Mesenchymal stem cell (in vitro differentiated cells and primary cell): ENCODE results near the gene PTPRE.

ENCODE experiments used
- DNase-seq: peaks from one replicate; pipeline ENCODE4 v3.0.0-alpha.2; 2013
- H2AFZ ChIP-seq: one replicate; pipeline ENCODE4 v1.6.1; 2013; ENCODE audit warnings: low read depth, mild to moderate bottlenecking, control low read depth, inconsistent platforms, low read length, moderate library complexity
- H2AK5ac ChIP-seq: 2 replicates; pipeline ENCODE4 v1.6.1; 2013; ENCODE audit warnings: low read length, moderate library complexity, mild to moderate bottlenecking, inconsistent platforms; ENCODE audit not compliant: severe bottlenecking
- H2BK120ac ChIP-seq: one replicate; pipeline ENCODE4 v1.6.1; 2013; ENCODE audit warnings: low read depth, mild to moderate bottlenecking, inconsistent platforms, low read length, moderate library complexity
- H2BK12ac ChIP-seq, 2 experiments: one replicate each; pipeline ENCODE4 v1.6.1; 2013; ENCODE audit warnings: inconsistent platforms in 2 of 2, low read length in 2 of 2, mild to moderate bottlenecking in 2 of 2, moderate library complexity in 2 of 2, control low read depth in 1 of 2
- H2BK15ac ChIP-seq: one replicate; pipeline ENCODE4 v1.6.1; 2013; ENCODE audit warnings: mild to moderate bottlenecking, low read depth, inconsistent platforms; ENCODE audit not compliant: poor library complexity, severe bottlenecking
- H2BK5ac ChIP-seq: 2 replicates; pipeline ENCODE4 v1.6.1; 2013; ENCODE audit warnings: low read depth, mild to moderate bottlenecking, low read length, control low read depth, inconsistent platforms; ENCODE audit not compliant: poor library complexity, severe bottlenecking
- H3K14ac ChIP-seq, 2 experiments: one replicate each; pipeline ENCODE4 v1.6.1; 2013; ENCODE audit warnings: inconsistent platforms in 2 of 2, low read length in 2 of 2, control low read depth in 1 of 2, mild to moderate bottlenecking in 1 of 2, moderate library complexity in 1 of 2
- H3K18ac ChIP-seq, 2 experiments: one replicate each; pipeline ENCODE4 v1.6.1; 2013; ENCODE audit warnings: inconsistent platforms in 2 of 2, low read length in 2 of 2, control low read depth in 1 of 2, low read depth in 1 of 2, mild to moderate bottlenecking in 1 of 2
- H3K23ac ChIP-seq, 2 experiments: one replicate each; pipeline ENCODE4 v1.6.1; 2013; ENCODE audit warnings: inconsistent platforms in 2 of 2, low read length in 2 of 2, mild to moderate bottlenecking in 2 of 2, moderate library complexity in 2 of 2, control low read depth in 1 of 2
- H3K27ac ChIP-seq: 2 replicates; pipeline ENCODE4 v1.5.1; 2013; ENCODE audit warnings: mild to moderate bottlenecking, moderate library complexity, low read length, control low read depth, inconsistent platforms; ENCODE audit not compliant: poor library complexity, severe bottlenecking
- H3K27me3 ChIP-seq, 2 experiments: 2 replicates each; pipeline versions ENCODE4 v1.6.1 to v1.7.0; 2013; ENCODE audit warnings: low read length in 2 of 2, mild to moderate bottlenecking in 2 of 2, moderate library complexity in 2 of 2, control low read depth in 1 of 2, inconsistent platforms in 1 of 2; ENCODE audit not compliant: control insufficient read depth in 1 of 2, insufficient read depth in 1 of 2
- H3K36me3 ChIP-seq, 2 experiments: 2 replicates each; pipeline versions ENCODE4 v1.6.1 to v1.7.0; 2013; ENCODE audit warnings: low read length in 2 of 2, control low read depth in 1 of 2, inconsistent platforms in 1 of 2, low read depth in 1 of 2, mild to moderate bottlenecking in 1 of 2; ENCODE audit not compliant: insufficient read depth in 2 of 2, control insufficient read depth in 1 of 2
- H3K4ac ChIP-seq, 2 experiments: one replicate each; pipeline ENCODE4 v1.6.1; 2013; ENCODE audit warnings: inconsistent platforms in 2 of 2, low read length in 2 of 2, mild to moderate bottlenecking in 2 of 2, moderate library complexity in 2 of 2, control low read depth in 1 of 2, low read depth in 1 of 2
- H3K4me1 ChIP-seq: 2 replicates; pipeline ENCODE4 v1.6.1; 2013; ENCODE audit warnings: low read depth, low read length, control low read depth; ENCODE audit not compliant: control insufficient read depth, insufficient read depth
- H3K4me2 ChIP-seq: 2 replicates; pipeline ENCODE4 v1.6.1; 2013; ENCODE audit warnings: low read length, mild to moderate bottlenecking, inconsistent platforms; ENCODE audit not compliant: poor library complexity, severe bottlenecking
- H3K4me3 ChIP-seq, 2 experiments: 2 replicates each; pipeline versions ENCODE4 v1.5.1 to v1.7.0; 2013; ENCODE audit warnings: low read length in 2 of 2, mild to moderate bottlenecking in 2 of 2, control low read depth in 1 of 2, low read depth in 1 of 2; ENCODE audit not compliant: insufficient read depth in 1 of 2
- H3K79me1 ChIP-seq: replicated peaks from 2 replicates; pipeline ENCODE4 v1.6.1; 2013; ENCODE audit warnings: mild to moderate bottlenecking, control low read depth, low read length, inconsistent platforms; ENCODE audit not compliant: poor library complexity, severe bottlenecking
- H3K9ac ChIP-seq: 2 replicates; pipeline ENCODE4 v1.7.0; 2013; ENCODE audit warnings: mild to moderate bottlenecking, low read length, moderate library complexity
- H3K9me3 ChIP-seq: 2 replicates; pipeline ENCODE4 v1.7.0; 2013; ENCODE audit warnings: mild to moderate bottlenecking, low read length; ENCODE audit not compliant: control insufficient read depth
- H4K8ac ChIP-seq: one replicate; pipeline ENCODE4 v1.6.1; 2013; ENCODE audit warnings: inconsistent platforms, mild to moderate bottlenecking, low read length, moderate library complexity
- H4K91ac ChIP-seq: one replicate; pipeline ENCODE4 v1.6.1; 2013; ENCODE audit warnings: mild to moderate bottlenecking, low read length, inconsistent platforms
- WGBS: methylation state at CpG from one replicate; pipeline ENCODE4 v1.1.7; 2013; ENCODE audit warnings: mixed read lengths; 5-methylcytosine and 5-hydroxymethylcytosine counted together

PTPRE gene

GRCh38 chr10:128123846-128124245 lies 216.9 kb downstream of the PTPRE start:
- no peak overlapping the region for H4K91ac ChIP-seq
- H2BK12ac ChIP-seq: no peak overlapping the region
- no peak overlapping the region for H2AK5ac ChIP-seq
- no peak overlapping the region for H2BK15ac ChIP-seq
- no peak overlapping the region for H2AFZ ChIP-seq
- H3K23ac ChIP-seq: no peak overlapping the region
- H3K27me3 ChIP-seq: no peaks in the 10 kb centered on the region
- no peak overlapping the region for H3K27ac ChIP-seq
- H3K36me3 ChIP-seq: peaks cover 0 to 3% of the 10 kb centered on the region in 2 experiments
- no peak overlapping the region for H4K8ac ChIP-seq
- H3K14ac ChIP-seq: no peak overlapping the region
- peaks cover 16% of the 10 kb centered on the region for H3K4me1 ChIP-seq
- no peaks in the 10 kb centered on the region for H3K9me3 ChIP-seq
- no peak overlapping the region for H3K9ac ChIP-seq
- DNase-seq: no peak
- no peak overlapping the region for H3K18ac ChIP-seq
- H3K4me2 ChIP-seq: no peak overlapping the region
- H3K79me1 ChIP-seq: peaks cover 9% of the 10 kb centered on the region
- H3K4ac ChIP-seq: no peak overlapping the region
- H3K4me3 ChIP-seq: no peak overlapping the region
- H2BK120ac ChIP-seq: no peak overlapping the region
- H2BK5ac ChIP-seq: no peak overlapping the region

- Histone ChIP-seq H2AFZ (no peak overlapping the region), H2BK12ac (no peak overlapping the region), H3K14ac (no peak overlapping the region), H3K27ac (no peak overlapping the region), H2BK15ac (no peak overlapping the region), H3K4me1 (peaks cover 16% of the 10 kb centered on the region), H2BK120ac (no peak overlapping the region), H2AK5ac (no peak overlapping the region), H3K36me3 (peaks cover 0 to 3% of the 10 kb centered on the region in 2 experiments), H3K4ac (no peak overlapping the region), H3K9me3 (no peaks in the 10 kb centered on the region), H4K8ac (peak overlapping the region; percentile 19), H4K91ac (peak overlapping the region; percentile 11), H3K18ac (no peak overlapping the region), H3K4me2 (peak overlapping the region; percentile 100), H3K9ac (peak overlapping the region; percentile 73), H2BK5ac (no peak overlapping the region), H3K23ac (no peak overlapping the region), H3K79me1 (peaks cover 7% of the 10 kb centered on the region), H3K27me3 (no peaks in the 10 kb centered on the region), H3K4me3 (peak overlapping the region in 1 of 2 experiments; percentile 86)
- peak; percentile 15 for DNase-seq
- WGBS: 35% methylated on average over 11 of the region's 11 CpGs
Measured at GRCh38 chr10:128124813-128125403, 218.0 kb downstream of the PTPRE start.

GRCh38 chr10:128125416-128125943 lies 218.6 kb downstream of the PTPRE start:
- Histone ChIP-seq H3K4me2 (peak overlapping the region; percentile 100), H2BK120ac (peak overlapping the region; percentile 34), H4K91ac (no peak overlapping the region), H3K18ac (peak overlapping the region in 1 of 2 experiments; percentile 28), H3K79me1 (peaks cover 7% of the 10 kb centered on the region), H3K9ac (peak overlapping the region; percentile 73), H3K14ac (no peak overlapping the region), H2BK5ac (no peak overlapping the region), H3K4ac (no peak overlapping the region), H3K4me1 (peaks cover 16% of the 10 kb centered on the region), H3K9me3 (no peaks in the 10 kb centered on the region), H2AK5ac (no peak overlapping the region), H2AFZ (peak overlapping the region; percentile 46), H3K23ac (peak overlapping the region; percentile 37 to 42), H3K4me3 (peak overlapping the region; percentile 86 to 94), H2BK12ac (no peak overlapping the region), H3K27ac (no peak overlapping the region), H3K36me3 (peaks cover 0 to 3% of the 10 kb centered on the region in 2 experiments), H3K27me3 (no peaks in the 10 kb centered on the region), H2BK15ac (no peak overlapping the region), H4K8ac (peak overlapping the region; percentile 23)
- WGBS: 1% methylated on average over 33 of the region's 33 CpGs
- peak; percentile 19 for DNase-seq

GRCh38 chr10:128125944-128126764 lies 219.3 kb downstream of the PTPRE start, which contains the start of gene MKI67:
MKI67 (minus strand) TSS chr10:128126423; CDS start chr10:128125667, 756 bp downstream.
- Histone ChIP-seq H3K79me1 (peaks cover 7% of the 10 kb centered on the region), H3K4me3 (peak within 1 kb of the TSS; percentile 86 to 94), H2AFZ (peak within 1 kb of the TSS; percentile 77), H3K36me3 (no peaks in the 10 kb centered on the region), H2BK15ac (peak within 1 kb of the TSS; percentile 28), H3K27ac (no peak within 1 kb of the TSS), H2AK5ac (no peak within 1 kb of the TSS), H3K14ac (no peak within 1 kb of the TSS), H3K9me3 (no peaks in the 10 kb centered on the region), H3K4ac (peak within 1 kb of the TSS in 1 of 2 experiments; percentile 35), H4K8ac (peak within 1 kb of the TSS; percentile 23), H3K18ac (peak within 1 kb of the TSS; percentile 28 to 54), H3K23ac (peak within 1 kb of the TSS; percentile 37 to 42), H3K4me2 (peak within 1 kb of the TSS; percentile 100), H3K4me1 (peaks cover 16% of the 10 kb centered on the region), H3K27me3 (no peaks in the 10 kb centered on the region), H3K9ac (peak within 1 kb of the TSS; percentile 75), H4K91ac (peak within 1 kb of the TSS; percentile 89), H2BK12ac (no peak within 1 kb of the TSS), H2BK5ac (no peak within 1 kb of the TSS), H2BK120ac (peak within 1 kb of the TSS; percentile 79)
- DNase-seq: peak; percentile 93
- WGBS: under 1% methylated on average over 83 of the region's 95 CpGs
